Nephron (organoid): ENCODE results near the gene CA9.

ENCODE experiments used
- H3K27ac Mint-ChIP-seq, 3 experiments: 2 replicates each; pipeline ENCODE4 v1.8.0; 2020; ENCODE audit warnings: mixed read lengths in 3 of 3, mild to moderate bottlenecking in 2 of 3, moderate library complexity in 1 of 3
- H3K27me3 Mint-ChIP-seq: 2 replicates; pipeline ENCODE4 v1.8.0; 2021; ENCODE audit warnings: low read depth, mild to moderate bottlenecking, moderate library complexity, mixed read lengths
- H3K36me3 Mint-ChIP-seq: 2 replicates; pipeline ENCODE4 v1.8.0; 2020; ENCODE audit warnings: low read depth, mixed read lengths
- H3K4me1 Mint-ChIP-seq: 2 replicates; pipeline ENCODE4 v1.8.0; 2020; ENCODE audit warnings: mixed read lengths
- H3K4me3 Mint-ChIP-seq, 3 experiments: 2 replicates each; pipeline ENCODE4 v1.8.0; 2020; ENCODE audit warnings: mild to moderate bottlenecking in 3 of 3, mixed read lengths in 3 of 3, moderate library complexity in 2 of 3
- H3K9me3 Mint-ChIP-seq: 2 replicates; pipeline ENCODE4 v1.8.0; 2020; ENCODE audit warnings: mixed read lengths
- CTCF ChIP-seq, 3 experiments: fragments of 200-600 bp; sonication (generic); IDR thresholded peaks; one replicate each; pipeline ENCODE4 v1.5.0; 2021; ENCODE audit warnings: antibody characterized with exemption in 3 of 3; ENCODE audit not compliant: unreplicated experiment in 3 of 3

CA9 gene

GRCh38 chr9:35687306-35687705 lies 13.6 kb downstream of the CA9 start:
- TF ChIP-seq CTCF (IDR thresholded peaks at IDR 0.05; ENCODE audit: unreplicated experiment in 3 of 3): no peak
- Mint-ChIP-seq H3K36me3 (peaks cover 37% of the 10 kb centered on the region), H3K4me1 (peaks cover 61% of the 10 kb centered on the region), H3K4me3 (peak overlapping the region; percentile 69 to 100 (median 95)), H3K27me3 (peaks cover 3% of the 10 kb centered on the region), H3K27ac (peak overlapping the region; percentile 65 to 90 (median 76)), H3K9me3 (no peaks in the 10 kb centered on the region)

GRCh38 chr9:35687972-35688557 lies 14.3 kb downstream of the CA9 start:
- Mint-ChIP-seq H3K27me3 (peaks cover 3% of the 10 kb centered on the region), H3K4me1 (peaks cover 56% of the 10 kb centered on the region), H3K36me3 (peaks cover 29% of the 10 kb centered on the region), H3K27ac (peak overlapping the region; percentile 65 to 96 (median 79)), H3K9me3 (no peaks in the 10 kb centered on the region), H3K4me3 (peak overlapping the region; percentile 94 to 100 (median 95))
- TF ChIP-seq CTCF (IDR thresholded peaks at IDR 0.05; ENCODE audit: unreplicated experiment in 3 of 3): no peak

GRCh38 chr9:35688558-35689541 lies 15.1 kb downstream of the CA9 start:
- H3K4me1 Mint-ChIP-seq: peaks cover 49% of the 10 kb centered on the region
- H3K27me3 Mint-ChIP-seq: peaks cover 3% of the 10 kb centered on the region
- peak overlapping the region; percentile 94 to 100 (median 95) for H3K4me3 Mint-ChIP-seq
- H3K9me3 Mint-ChIP-seq: no peaks in the 10 kb centered on the region
- TF ChIP-seq CTCF (IDR thresholded peaks at IDR 0.05; ENCODE audit: unreplicated experiment in 3 of 3): no peak
- H3K36me3 Mint-ChIP-seq: peaks cover 21% of the 10 kb centered on the region
- peak overlapping the region; percentile 65 to 96 (median 93) for H3K27ac Mint-ChIP-seq

GRCh38 chr9:35689542-35690293 lies 16.0 kb downstream of the CA9 start, which contains the start of gene TPM2:
Gene TPM2, minus strand, starts transcription at chr9:35689925. Its CDS starts 108 bp downstream, at chr9:35689817.
- H3K4me1 Mint-ChIP-seq: peaks cover 42% of the 10 kb centered on the region
- H3K4me3 Mint-ChIP-seq: peak within 1 kb of the TSS; percentile 94 to 100 (median 95)
- peaks cover 13% of the 10 kb centered on the region for H3K36me3 Mint-ChIP-seq
- H3K27ac Mint-ChIP-seq: peak within 1 kb of the TSS; percentile 65 to 96 (median 94)
- H3K27me3 Mint-ChIP-seq: peaks cover 3% of the 10 kb centered on the region
- H3K9me3 Mint-ChIP-seq: no peaks in the 10 kb centered on the region
- TF ChIP-seq CTCF (IDR thresholded peaks at IDR 0.05; ENCODE audit: unreplicated experiment in 3 of 3): no peak

GRCh38 chr9:35690294-35690613 lies 16.5 kb downstream of the CA9 start:
- Mint-ChIP-seq H3K4me3 (peak overlapping the region; percentile 94 to 100 (median 95)), H3K9me3 (no peaks in the 10 kb centered on the region), H3K36me3 (peaks cover 13% of the 10 kb centered on the region), H3K4me1 (peaks cover 41% of the 10 kb centered on the region), H3K27ac (peak overlapping the region; percentile 65 to 94 (median 81)), H3K27me3 (peaks cover 3% of the 10 kb centered on the region)
- TF ChIP-seq CTCF (IDR thresholded peaks at IDR 0.05; ENCODE audit: unreplicated experiment in 3 of 3): no peak
